ENCODE data around the gene ADSL.

DNA sequence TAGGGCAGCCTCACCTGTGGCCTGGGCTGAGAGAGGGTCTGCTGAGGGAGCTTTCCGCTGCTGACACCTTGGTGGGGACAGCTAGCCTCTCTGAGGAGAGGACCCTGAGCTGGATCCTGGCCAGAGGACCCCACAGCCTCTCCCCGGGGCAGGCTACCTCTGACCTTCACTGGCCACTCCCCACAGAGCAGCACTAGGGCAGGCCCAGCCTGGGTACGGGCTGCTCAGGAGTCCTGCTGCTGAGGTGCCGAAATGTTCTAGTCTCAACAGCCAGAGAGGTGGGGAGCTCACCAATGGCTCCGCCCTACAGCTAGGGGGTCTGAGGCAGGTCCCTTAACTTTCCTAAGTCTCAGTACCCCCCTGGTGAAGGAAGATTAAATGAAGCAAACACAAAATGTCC is 71.6 kb downstream of the ADSL start:
- TF ChIP-seq BRCA1 (IDR thresholded peaks at IDR 0.05; ENCODE audit: low read depth, low read length) (no peak), TCF12 (IDR thresholded peaks at IDR 0.05; ENCODE audit: low read depth, low read length) (no peak), POLR2A (IDR thresholded peaks at IDR 0.05; ENCODE audit: control extremely low read depth in 1 of 2, low read depth in 2 of 2, low read length in 2 of 2) (no peak), RAD21 (IDR thresholded peaks at IDR 0.05 in 1 of 2, conservative IDR thresholded peaks at IDR 0.05 in 1 of 2; ENCODE audit: low read depth in 2 of 2, low read length in 2 of 2) (no peak), JUN (IDR thresholded peaks at IDR 0.05; ENCODE audit: low read depth, low read length) (no peak), TEAD4 (IDR thresholded peaks at IDR 0.05; ENCODE audit: low read depth, low read length) (no peak), NRF1 (IDR thresholded peaks at IDR 0.05; ENCODE audit: low read depth, low read length) (no peak)
- TF ChIP-seq, protein P1, sequence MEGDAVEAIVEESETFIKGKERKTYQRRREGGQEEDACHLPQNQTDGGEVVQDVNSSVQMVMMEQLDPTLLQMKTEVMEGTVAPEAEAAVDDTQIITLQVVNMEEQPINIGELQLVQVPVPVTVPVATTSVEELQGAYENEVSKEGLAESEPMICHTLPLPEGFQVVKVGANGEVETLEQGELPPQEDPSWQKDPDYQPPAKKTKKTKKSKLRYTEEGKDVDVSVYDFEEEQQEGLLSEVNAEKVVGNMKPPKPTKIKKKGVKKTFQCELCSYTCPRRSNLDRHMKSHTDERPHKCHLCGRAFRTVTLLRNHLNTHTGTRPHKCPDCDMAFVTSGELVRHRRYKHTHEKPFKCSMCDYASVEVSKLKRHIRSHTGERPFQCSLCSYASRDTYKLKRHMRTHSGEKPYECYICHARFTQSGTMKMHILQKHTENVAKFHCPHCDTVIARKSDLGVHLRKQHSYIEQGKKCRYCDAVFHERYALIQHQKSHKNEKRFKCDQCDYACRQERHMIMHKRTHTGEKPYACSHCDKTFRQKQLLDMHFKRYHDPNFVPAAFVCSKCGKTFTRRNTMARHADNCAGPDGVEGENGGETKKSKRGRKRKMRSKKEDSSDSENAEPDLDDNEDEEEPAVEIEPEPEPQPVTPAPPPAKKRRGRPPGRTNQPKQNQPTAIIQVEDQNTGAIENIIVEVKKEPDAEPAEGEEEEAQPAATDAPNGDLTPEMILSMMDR (IDR thresholded peaks at IDR 0.05; ENCODE audit: control extremely low read depth in 1 of 3, insufficient read depth in 1 of 3, low read depth in 1 of 3, low read length in 3 of 3), result no peak
- TF ChIP-seq, protein P2, sequence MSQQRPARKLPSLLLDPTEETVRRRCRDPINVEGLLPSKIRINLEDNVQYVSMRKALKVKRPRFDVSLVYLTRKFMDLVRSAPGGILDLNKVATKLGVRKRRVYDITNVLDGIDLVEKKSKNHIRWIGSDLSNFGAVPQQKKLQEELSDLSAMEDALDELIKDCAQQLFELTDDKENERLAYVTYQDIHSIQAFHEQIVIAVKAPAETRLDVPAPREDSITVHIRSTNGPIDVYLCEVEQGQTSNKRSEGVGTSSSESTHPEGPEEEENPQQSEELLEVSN (IDR thresholded peaks at IDR 0.05), result no peak

Measured in H1 (cell line).